Astrocyte (in vitro differentiated cells and primary cell): Measurements from ENCODE around the gene MEGF11. TPM values are rescaled to one million over a fixed set of nuclear protein-coding genes. Genes with fewer than 3 reads are reported as not detected.

Source experiments
- DNase-seq: peaks from one replicate; pipeline ENCODE4 v3.0.0-alpha.2; 2010; ENCODE audit warnings: low read depth
- FAIRE-seq: peaks from 2 replicates; lab custom pipeline; 2011; peaks lifted over from hg19 to GRCh38; lab: Jason Lieb, UNC
- H2AFZ ChIP-seq: 2 replicates; pipeline ENCODE4 v1.6.0; 2012; ENCODE audit warnings: low read depth, low read length, inconsistent platforms
- H3K27ac ChIP-seq: 2 replicates; pipeline ENCODE4 v1.5.1; 2011; ENCODE audit warnings: low read depth, low read length, inconsistent platforms
- H3K27me3 ChIP-seq: 2 replicates; pipeline ENCODE4 v1.6.0; 2011; ENCODE audit warnings: low read length, inconsistent platforms; ENCODE audit not compliant: insufficient read depth
- H3K36me3 ChIP-seq: 2 replicates; pipeline ENCODE4 v1.5.1; 2011; ENCODE audit warnings: low read length, inconsistent platforms; ENCODE audit not compliant: insufficient read depth
- H3K4me1 ChIP-seq: 2 replicates; pipeline ENCODE4 v1.5.1; 2011; ENCODE audit warnings: low read length, inconsistent platforms; ENCODE audit not compliant: insufficient read depth
- H3K4me2 ChIP-seq: 2 replicates; pipeline ENCODE4 v1.6.0; 2012; ENCODE audit warnings: low read length, inconsistent platforms
- H3K4me3 ChIP-seq: 2 replicates; pipeline ENCODE4 v1.5.1; 2011; ENCODE audit warnings: low read depth, mild to moderate bottlenecking, low read length, inconsistent platforms; ENCODE audit not compliant: insufficient read depth
- H3K79me2 ChIP-seq: 2 replicates; pipeline ENCODE4 v1.6.0; 2012; ENCODE audit warnings: mild to moderate bottlenecking, low read length, inconsistent platforms; ENCODE audit not compliant: insufficient read depth
- H3K9ac ChIP-seq: 2 replicates; pipeline ENCODE4 v1.6.0; 2012; ENCODE audit warnings: mild to moderate bottlenecking, low read length, inconsistent platforms
- H3K9me3 ChIP-seq: 2 replicates; pipeline ENCODE4 v1.5.1; 2012; ENCODE audit warnings: low read depth, mild to moderate bottlenecking, low read length, inconsistent platforms; ENCODE audit not compliant: insufficient read depth
- H4K20me1 ChIP-seq: 2 replicates; pipeline ENCODE4 v1.6.0; 2012; ENCODE audit warnings: low read length, inconsistent platforms; ENCODE audit not compliant: insufficient read depth
- H3K27ac Mint-ChIP-seq: one replicate; pipeline ENCODE4 v1.8.0; 2021; ENCODE audit warnings: mild to moderate bottlenecking, mixed read lengths; ENCODE audit not compliant: unreplicated experiment
- H3K27me3 Mint-ChIP-seq: one replicate; pipeline ENCODE4 v1.8.0; 2021; ENCODE audit warnings: low read depth, mixed read lengths; ENCODE audit not compliant: unreplicated experiment
- H3K36me3 Mint-ChIP-seq: one replicate; pipeline ENCODE4 v1.8.0; 2021; ENCODE audit warnings: low read depth, mixed read lengths; ENCODE audit not compliant: unreplicated experiment
- H3K4me1 Mint-ChIP-seq: one replicate; pipeline ENCODE4 v1.8.0; 2021; ENCODE audit warnings: low read depth, mixed read lengths; ENCODE audit not compliant: unreplicated experiment
- H3K4me3 Mint-ChIP-seq: one replicate; pipeline ENCODE4 v1.8.0; 2021; ENCODE audit warnings: mild to moderate bottlenecking, moderate library complexity, mixed read lengths; ENCODE audit not compliant: unreplicated experiment
- H3K9me3 Mint-ChIP-seq: one replicate; pipeline ENCODE4 v1.8.0; 2021; ENCODE audit warnings: mild to moderate bottlenecking, mixed read lengths; ENCODE audit not compliant: unreplicated experiment
- EZH2 ChIP-seq: IDR thresholded peaks from 2 replicates; pipeline ENCODE4 v1.6.1; 2012; ENCODE audit warnings: mild to moderate bottlenecking, low read length, inconsistent platforms; ENCODE audit not compliant: insufficient read depth
- total RNA-seq: library from RNA; stranded (reverse); gene quantifications from 2 replicates; pipeline ENCODE4 v1.2.1, GENCODE V29; 2021
- TF ChIP-seq, protein P1 (sequence below): IDR thresholded peaks from 2 replicates; pipeline ENCODE4 v1.5.1; 2011; ENCODE audit warnings: low read depth, mild to moderate bottlenecking, inconsistent platforms, low read length, moderate library complexity; ENCODE audit not compliant: insufficient read depth

MEGF11 gene
- total RNA-seq, 1 donor from 2014 or later, result 0.16 TPM

DNA sequence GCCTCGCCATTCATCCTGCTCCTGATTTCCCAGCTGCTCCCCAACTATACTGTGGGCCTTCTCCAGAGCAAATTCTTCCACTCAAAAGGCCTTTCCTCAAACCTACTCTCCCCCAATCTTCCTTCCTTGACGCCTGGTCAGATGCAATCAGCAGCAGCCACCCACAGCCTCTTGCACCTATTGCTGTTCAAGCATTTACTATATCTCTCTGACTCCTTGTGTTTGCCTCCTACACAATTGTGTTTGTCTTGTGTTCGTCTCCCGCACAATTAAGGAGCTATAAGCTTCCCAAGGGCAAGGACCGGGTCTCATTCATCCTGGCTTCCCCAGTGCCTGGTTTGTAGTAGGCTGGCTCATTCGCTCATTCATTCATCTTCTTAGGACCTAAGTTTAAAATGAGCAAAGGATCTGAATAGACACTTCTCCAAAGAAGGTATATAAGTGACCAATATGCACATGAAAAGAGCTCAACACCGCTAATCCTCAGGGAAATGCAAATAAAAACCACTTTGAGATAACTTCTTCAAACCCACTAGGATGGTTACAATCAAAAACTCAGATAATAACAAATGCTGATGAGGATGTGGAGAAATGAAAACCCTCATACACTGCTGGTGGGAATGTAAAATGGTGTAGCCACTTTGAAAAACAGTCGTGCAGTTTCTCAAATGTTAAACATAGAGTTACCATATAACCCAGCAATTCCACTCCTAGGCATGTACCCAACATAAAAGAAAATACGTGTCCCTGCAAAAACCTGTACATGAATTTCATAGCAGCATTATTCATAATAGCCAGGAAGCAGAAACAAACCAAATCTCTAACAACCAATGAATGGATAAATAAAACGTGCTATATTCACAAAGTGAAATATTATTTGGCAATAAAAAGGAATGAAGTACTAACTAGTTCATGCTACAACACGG, 31.0 kb downstream of the MEGF11 start:
- no peak overlapping the region for H3K4me3 ChIP-seq
- no peak for FAIRE-seq
- H3K4me1 ChIP-seq, result no peaks in the 10 kb centered on the region
- no peak overlapping the region for H3K27ac ChIP-seq
- H3K9me3 ChIP-seq, result no peaks in the 10 kb centered on the region
- peaks cover 3% of the 10 kb centered on the region for H3K27me3 ChIP-seq
- Mint-ChIP-seq H3K27me3 (peaks cover 15% of the 10 kb centered on the region), H3K9me3 (no peaks in the 10 kb centered on the region), H3K36me3 (no peaks in the 10 kb centered on the region), H3K4me3 (no peak overlapping the region), H3K4me1 (no peaks in the 10 kb centered on the region), H3K27ac (no peak overlapping the region)
- TF ChIP-seq, protein P1, sequence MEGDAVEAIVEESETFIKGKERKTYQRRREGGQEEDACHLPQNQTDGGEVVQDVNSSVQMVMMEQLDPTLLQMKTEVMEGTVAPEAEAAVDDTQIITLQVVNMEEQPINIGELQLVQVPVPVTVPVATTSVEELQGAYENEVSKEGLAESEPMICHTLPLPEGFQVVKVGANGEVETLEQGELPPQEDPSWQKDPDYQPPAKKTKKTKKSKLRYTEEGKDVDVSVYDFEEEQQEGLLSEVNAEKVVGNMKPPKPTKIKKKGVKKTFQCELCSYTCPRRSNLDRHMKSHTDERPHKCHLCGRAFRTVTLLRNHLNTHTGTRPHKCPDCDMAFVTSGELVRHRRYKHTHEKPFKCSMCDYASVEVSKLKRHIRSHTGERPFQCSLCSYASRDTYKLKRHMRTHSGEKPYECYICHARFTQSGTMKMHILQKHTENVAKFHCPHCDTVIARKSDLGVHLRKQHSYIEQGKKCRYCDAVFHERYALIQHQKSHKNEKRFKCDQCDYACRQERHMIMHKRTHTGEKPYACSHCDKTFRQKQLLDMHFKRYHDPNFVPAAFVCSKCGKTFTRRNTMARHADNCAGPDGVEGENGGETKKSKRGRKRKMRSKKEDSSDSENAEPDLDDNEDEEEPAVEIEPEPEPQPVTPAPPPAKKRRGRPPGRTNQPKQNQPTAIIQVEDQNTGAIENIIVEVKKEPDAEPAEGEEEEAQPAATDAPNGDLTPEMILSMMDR, result no peak
- TF ChIP-seq EZH2, result no peak
- H3K9ac ChIP-seq, result no peak overlapping the region
- H2AFZ ChIP-seq, result no peak overlapping the region
- no peak for DNase-seq
- no peak overlapping the region for H3K4me2 ChIP-seq
- H3K79me2 ChIP-seq, result no peaks in the 10 kb centered on the region
- H3K36me3 ChIP-seq, result no peaks in the 10 kb centered on the region
- H4K20me1 ChIP-seq, result no peaks in the 10 kb centered on the region

DNA sequence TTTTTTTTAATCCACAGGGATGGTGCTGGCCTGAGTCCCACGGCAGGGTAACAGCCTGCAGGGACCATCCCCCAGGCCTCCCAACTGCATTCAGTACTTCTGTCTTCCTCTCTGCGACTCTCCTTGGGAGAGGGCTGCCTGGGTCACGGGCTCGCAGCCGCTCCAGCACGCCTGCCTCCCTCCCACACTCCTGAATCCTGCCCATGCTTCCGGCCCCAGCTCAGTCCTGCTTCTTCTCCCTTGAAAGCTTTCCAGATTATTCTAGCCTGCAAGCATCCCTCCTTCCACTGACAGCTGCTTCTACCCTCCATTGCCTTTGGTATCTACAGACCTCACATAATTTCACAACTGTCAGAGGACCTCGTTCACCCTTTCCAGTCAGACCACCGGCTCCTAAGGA, 32.4 kb downstream of the MEGF11 start:
- Histone ChIP-seq H3K79me2 (no peaks in the 10 kb centered on the region), H3K4me3 (no peak overlapping the region), H3K36me3 (no peaks in the 10 kb centered on the region), H3K4me1 (no peaks in the 10 kb centered on the region), H3K27me3 (peaks cover 3% of the 10 kb centered on the region), H3K27ac (no peak overlapping the region), H3K4me2 (no peak overlapping the region), H4K20me1 (no peaks in the 10 kb centered on the region), H3K9ac (no peak overlapping the region), H2AFZ (peak overlapping the region; percentile 26), H3K9me3 (no peaks in the 10 kb centered on the region)
- Mint-ChIP-seq H3K36me3 (no peaks in the 10 kb centered on the region), H3K4me3 (no peak overlapping the region), H3K27me3 (peaks cover 23% of the 10 kb centered on the region), H3K9me3 (no peaks in the 10 kb centered on the region), H3K4me1 (no peaks in the 10 kb centered on the region), H3K27ac (no peak overlapping the region)
- no peak for TF ChIP-seq EZH2
- TF ChIP-seq, protein P1, result no peak
- no peak for FAIRE-seq
- DNase-seq, result no peak

DNA sequence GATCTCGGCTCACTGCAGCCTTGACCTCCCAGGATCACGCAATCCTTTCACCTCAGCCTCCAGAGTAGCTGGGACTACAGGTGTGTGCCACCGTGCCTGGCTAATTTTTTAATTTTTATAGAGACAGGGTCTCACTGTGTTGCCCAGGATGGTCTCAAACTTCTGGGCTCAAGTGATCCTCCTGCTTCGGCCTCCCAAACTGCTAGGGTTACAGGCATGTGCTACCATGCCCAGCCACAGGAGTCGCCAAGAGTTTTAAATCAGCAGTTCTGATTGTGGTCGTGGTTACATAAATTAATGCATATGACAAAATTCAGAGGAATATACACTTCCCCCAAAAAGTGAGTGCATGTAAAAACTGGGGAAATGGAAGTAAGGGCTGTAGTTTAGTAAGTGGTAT, 32.9 kb downstream of the MEGF11 start:
- no peak overlapping the region for H3K4me3 ChIP-seq
- peaks cover 25% of the 10 kb centered on the region for H3K27me3 Mint-ChIP-seq
- H3K9ac ChIP-seq, result no peak overlapping the region
- H3K4me2 ChIP-seq, result no peak overlapping the region
- H3K79me2 ChIP-seq, result no peaks in the 10 kb centered on the region
- no peaks in the 10 kb centered on the region for H3K36me3 ChIP-seq
- no peak overlapping the region for H3K27ac ChIP-seq
- H3K27ac Mint-ChIP-seq, result no peak overlapping the region
- H3K4me1 ChIP-seq, result no peaks in the 10 kb centered on the region
- H3K9me3 ChIP-seq, result no peaks in the 10 kb centered on the region
- no peak overlapping the region for H2AFZ ChIP-seq
- H3K4me3 Mint-ChIP-seq, result no peak overlapping the region
- H3K27me3 ChIP-seq, result peaks cover 4% of the 10 kb centered on the region
- DNase-seq (no peak), FAIRE-seq (no peak)
- no peaks in the 10 kb centered on the region for H3K36me3 Mint-ChIP-seq
- TF ChIP-seq, protein P1, result no peak
- no peak for TF ChIP-seq EZH2
- H4K20me1 ChIP-seq, result no peaks in the 10 kb centered on the region
- no peaks in the 10 kb centered on the region for H3K9me3 Mint-ChIP-seq
- H3K4me1 Mint-ChIP-seq, result no peaks in the 10 kb centered on the region
